HG03135 (cell line): ENCODE data around the gene UBE2I.

Experiments used
- ATAC-seq: cut with Tn5 transposase; IDR thresholded peaks from one replicate; pipeline ENCODE4 v1.9.1; 2021; ENCODE audit warnings: mild to moderate bottlenecking, moderate library complexity; ENCODE audit not compliant: unreplicated experiment

The UBE2I gene

GRCh38 chr16:1277151-1277598 lies 32.3 kb upstream of the UBE2I start:
- ATAC-seq = no peak

GRCh38 chr16:1277617-1278282 lies 31.7 kb upstream of the UBE2I start:
- no peak for ATAC-seq

- ATAC-seq = no peak
Measured at GRCh38 chr16:1278477-1278876, 31.0 kb upstream of the UBE2I start.

- ATAC-seq = no peak
Measured at GRCh38 chr16:1279081-1279944, 30.1 kb upstream of the UBE2I start.

- ATAC-seq = no peak
Measured at GRCh38 chr16:1279945-1280589, 29.4 kb upstream of the UBE2I start.

- no peak for ATAC-seq
Measured at GRCh38 chr16:1280783-1281182, 28.7 kb upstream of the UBE2I start.

GRCh38 chr16:1281517-1281916 lies 27.9 kb upstream of the UBE2I start:
- ATAC-seq = no peak

GRCh38 chr16:1282324-1282973 lies 27.0 kb upstream of the UBE2I start:
- no peak for ATAC-seq

GRCh38 chr16:1283296-1283695 lies 26.1 kb upstream of the UBE2I start:
- ATAC-seq = no peak

- no peak for ATAC-seq
Measured at GRCh38 chr16:1283996-1284616, 25.3 kb upstream of the UBE2I start.

- ATAC-seq = no peak
Measured at GRCh38 chr16:1285669-1286512, 23.5 kb upstream of the UBE2I start.

- ATAC-seq = no peak
Measured at GRCh38 chr16:1286513-1287094, 22.8 kb upstream of the UBE2I start.

- ATAC-seq = no peak
Measured at GRCh38 chr16:1287982-1288670, 21.3 kb upstream of the UBE2I start.

GRCh38 chr16:1288813-1289476 lies 20.5 kb upstream of the UBE2I start:
- ATAC-seq = no peak

- no peak for ATAC-seq
Measured at GRCh38 chr16:1289477-1289866, 20.0 kb upstream of the UBE2I start.

- no peak for ATAC-seq
Measured at GRCh38 chr16:1290063-1290501, 19.4 kb upstream of the UBE2I start.

GRCh38 chr16:1290860-1291575 lies 18.4 kb upstream of the UBE2I start:
- ATAC-seq = no peak

- ATAC-seq = no peak
Measured at GRCh38 chr16:1291576-1291974, 17.9 kb upstream of the UBE2I start.
